HepG2 (cell line): ENCODE data around the gene NR3C2. TPM values are rescaled to one million over a fixed set of nuclear protein-coding genes. Genes with fewer than 3 reads are reported as not detected.

Experiments used
- ATAC-seq: fragments of 200-7000 bp; cut with Tn5 transposase; 3 replicates; pipeline ENCODE4 v1.9.1; 2020; ENCODE audit warnings: mild to moderate bottlenecking, moderate library complexity
- BruUV-seq: library from RNA; stranded (reverse); fragments of 400-500 nt; replicated peaks from 2 replicates; lab custom pipeline; 2021; lab: Mats Ljungman, UMichigan
- CTCF ChIA-PET: fragments of 300-600 bp; formaldehyde crosslinking; extraction: SDS; loops from one replicate; lab custom pipeline; 2021; ENCODE audit warnings: low total read pairs, inconsistent platforms, low intra/inter-chr PET ratio; lab: Yijun Ruan, JAX
- POLR2A ChIA-PET: fragments of 350-600 bp; sonication (Branson Sonifier 250); formaldehyde crosslinking; loops from one replicate; lab custom pipeline; 2020; ENCODE audit warnings: antibody characterized with exemption, inconsistent platforms; lab: Yijun Ruan, JAX
- DNase-seq: peaks from one replicate; pipeline ENCODE4 v3.0.0-alpha.2; 2015; ENCODE audit warnings: low spot score
- FAIRE-seq: peaks from 3 replicates; lab custom pipeline; 2011; peaks lifted over from hg19 to GRCh38; lab: Jason Lieb, UNC
- H2AFZ ChIP-seq: one replicate; pipeline ENCODE4 v1.6.1; 2011; ENCODE audit warnings: low read length, inconsistent platforms
- H3K27ac ChIP-seq: fragments of 300-600 bp; 3 replicates; pipeline ENCODE4 v1.8.0; 2011; ENCODE audit warnings: mixed run types, mild to moderate bottlenecking, mixed read lengths, low read length, inconsistent platforms; ENCODE audit not compliant: insufficient read depth; ENCODE audit errors: extremely low read length
- H3K27me3 ChIP-seq, 2 experiments: fragments of 200-600 bp in 1 of 2; 2 replicates in 1 of 2; 3 replicates in 1 of 2; pipeline versions ENCODE4 v1.6.0 to v1.8.0; 2011; ENCODE audit warnings: low read length in 2 of 2, mild to moderate bottlenecking in 2 of 2, moderate library complexity in 2 of 2, inconsistent platforms in 1 of 2; ENCODE audit not compliant: insufficient read depth in 2 of 2, control insufficient read depth in 1 of 2
- H3K36me3 ChIP-seq, 2 experiments: fragments of 200-600 bp in 1 of 2; replicated peaks in 1 of 2; 2 replicates in 1 of 2; 3 replicates in 1 of 2; pipeline versions ENCODE4 v1.5.1 to v1.8.0; 2011; ENCODE audit warnings: low read length in 2 of 2, inconsistent platforms in 1 of 2; ENCODE audit not compliant: insufficient read depth in 2 of 2, control insufficient read depth in 1 of 2
- H3K4me1 ChIP-seq: 2 replicates; pipeline ENCODE4 v1.5.1; 2012; ENCODE audit warnings: low read length, inconsistent platforms; ENCODE audit not compliant: insufficient read depth
- H3K4me2 ChIP-seq: 2 replicates; pipeline ENCODE4 v1.6.0; 2011; ENCODE audit warnings: low read depth, low read length, inconsistent platforms
- H3K4me3 ChIP-seq, 3 experiments: fragments of 200-600 bp in 1 of 3; sonication (generic), shearing (Covaris generic) in 1 of 3; replicated peaks in 1 of 3; 2 replicates each; pipeline ENCODE4 v1.5.1; 2011 to 2016; ENCODE audit warnings: low read length in 3 of 3, inconsistent platforms in 2 of 3, low read depth in 2 of 3, mild to moderate bottlenecking in 2 of 3, control low read depth in 1 of 3, mixed read lengths in 1 of 3; ENCODE audit not compliant: insufficient read depth in 1 of 3
- H3K79me2 ChIP-seq: one replicate; pipeline ENCODE4 v1.6.1; 2011; ENCODE audit warnings: low read length, inconsistent platforms; ENCODE audit not compliant: insufficient read depth
- H3K9ac ChIP-seq: 2 replicates; pipeline ENCODE4 v1.6.0; 2011; ENCODE audit warnings: mild to moderate bottlenecking, low read depth, low read length, inconsistent platforms; ENCODE audit not compliant: insufficient read depth
- H3K9me3 ChIP-seq: 2 replicates; pipeline ENCODE4 v1.5.1; 2012; ENCODE audit warnings: mild to moderate bottlenecking, low read length
- H4K20me1 ChIP-seq: 2 replicates; pipeline ENCODE4 v1.6.0; 2011; ENCODE audit warnings: inconsistent platforms, mild to moderate bottlenecking, low read length, moderate library complexity; ENCODE audit not compliant: insufficient read depth
- FOXA1 ChIP-seq, 2 experiments: fragments of 450-650 bp in 1 of 2; sonication (generic) in 1 of 2; formaldehyde crosslinking in 1 of 2; IDR thresholded peaks; 2 replicates each; pipeline versions ENCODE4 v1.4.0 to v1.6.1; 2016 to 2020; ENCODE audit warnings: missing genetic modification reagents in 1 of 2
- KLF13 ChIP-seq: sonication (generic); formaldehyde crosslinking; IDR thresholded peaks from 2 replicates; pipeline ENCODE4 v1.4.0; 2020; ENCODE audit warnings: mild to moderate bottlenecking, missing genetic modification reagents
- MAZ ChIP-seq, 2 experiments: sonication (generic) in 1 of 2; formaldehyde crosslinking in 1 of 2; IDR thresholded peaks; 2 replicates each; pipeline versions ENCODE4 v1.5.0 to v1.6.1; 2012 to 2020; ENCODE audit warnings: low read depth in 2 of 2, mild to moderate bottlenecking in 2 of 2, borderline replicate concordance in 1 of 2, improper control_type of control experiment in 1 of 2, low read length in 1 of 2, missing genetic modification reagents in 1 of 2, moderate library complexity in 1 of 2
- MXI1 ChIP-seq: IDR thresholded peaks from 3 replicates; pipeline ENCODE4 v1.6.1; 2012; ENCODE audit warnings: low read depth, low read length, inconsistent platforms, borderline replicate concordance
- NR2C2 ChIP-seq: sonication (generic); formaldehyde crosslinking; IDR thresholded peaks from 2 replicates; pipeline ENCODE4 v1.4.0; 2020; ENCODE audit warnings: missing genetic modification reagents, mild to moderate bottlenecking, moderate library complexity, borderline replicate concordance
- PAF1 ChIP-seq: IDR thresholded peaks from 2 replicates; pipeline ENCODE4 v1.6.1; 2016; ENCODE audit warnings: missing genetic modification reagents, missing compliant biosample characterization
- SMAD3 ChIP-seq: sonication (generic); formaldehyde crosslinking; IDR thresholded peaks from 2 replicates; pipeline ENCODE4 v1.4.0; 2020; ENCODE audit warnings: missing genetic modification reagents
- SMYD3 ChIP-seq: sonication (generic); formaldehyde crosslinking; IDR thresholded peaks from 2 replicates; pipeline ENCODE4 v1.8.1; 2023; ENCODE audit warnings: mild to moderate bottlenecking, missing genetic modification reagents
- ZFP37 ChIP-seq: sonication (generic); formaldehyde crosslinking; IDR thresholded peaks from 2 replicates; pipeline ENCODE4 v1.4.0; 2020; ENCODE audit warnings: missing genetic modification reagents, borderline replicate concordance
- ZNF136 ChIP-seq: sonication (generic); formaldehyde crosslinking; IDR thresholded peaks from 2 replicates; pipeline ENCODE4 v1.8.1; 2022; ENCODE audit warnings: low read depth, mild to moderate bottlenecking, moderate library complexity, missing genetic modification reagents
- ZNF256 ChIP-seq: sonication (generic); formaldehyde crosslinking; conservative IDR thresholded peaks from 2 replicates; pipeline ENCODE4 v1.4.0; 2020; ENCODE audit warnings: missing genetic modification reagents
- ZNF263 ChIP-seq: sonication (generic); formaldehyde crosslinking; IDR thresholded peaks from 2 replicates; pipeline ENCODE4 v1.4.0; 2020; ENCODE audit warnings: missing genetic modification reagents
- ZNF607 ChIP-seq: sonication (generic); formaldehyde crosslinking; IDR thresholded peaks from 2 replicates; pipeline ENCODE4 v1.5.1; 2020; ENCODE audit warnings: missing genetic modification reagents, mild to moderate bottlenecking, borderline replicate concordance
- ZNF841 ChIP-seq: sonication (generic); formaldehyde crosslinking; IDR thresholded peaks from 2 replicates; pipeline ENCODE4 v1.8.1; 2023; ENCODE audit warnings: missing genetic modification reagents, borderline replicate concordance
- WGBS: methylation state at CpG from one replicate; pipeline ENCODE4 v1.1.6; 2017; ENCODE audit warnings: low lambda C conversion rate; 5-methylcytosine and 5-hydroxymethylcytosine counted together
- in situ Hi-C: cut with HindIII; loops from 2 replicates; pipeline ENCODE4 v1.10.0; 2017; ENCODE audit warnings: low pct_unique_long_range_greater_than_20kb; ENCODE audit not compliant: extremely low pct_ligation_motif_present
- intact Hi-C: fragments of 100-400 bp; cut with micrococcal nuclease; formaldehyde crosslinking; loops from one replicate; pipeline ENCODE4 v1.10.0; 2022; ENCODE audit not compliant: unreplicated experiment
- polyA plus RNA-seq, 8 experiments: library from polyadenylated mRNA; depleted of rRNA in 3 of 8; stranded (reverse) in 7 of 8; unstranded in 1 of 8; fragments of >200 nt; fragmentation: Illumina TruSeq in 4 of 8; extraction: Trizol in 4 of 8; gene quantifications; 2 replicates each; pipeline versions ENCODE4 v1.2.1 to v1.2.3, GENCODE V29; 2011 to 2016; ENCODE audit warnings: low read depth in 4 of 8, missing spikeins in 1 of 8, mixed read lengths in 1 of 8; ENCODE audit not compliant: insufficient read depth in 1 of 8
- total RNA-seq, 5 experiments: library from RNA; depleted of rRNA; stranded (reverse); fragments of >200 nt; fragmentation: Illumina TruSeq; extraction: Trizol; gene quantifications; 2 replicates each; pipeline ENCODE4 v1.2.3, GENCODE V29; 2016; ENCODE audit warnings: low read depth in 1 of 5
- TF ChIP-seq, protein P1 (sequence below): sonication (generic); formaldehyde crosslinking; IDR thresholded peaks from 2 replicates; pipeline ENCODE4 v1.4.0; 2020; ENCODE audit warnings: low read depth, mild to moderate bottlenecking, missing genetic modification reagents
- TF ChIP-seq, protein P2 (sequence below): sonication (generic); formaldehyde crosslinking; IDR thresholded peaks from 2 replicates; pipeline ENCODE4 v1.4.0; 2020; ENCODE audit warnings: mild to moderate bottlenecking, missing genetic modification reagents
- TF ChIP-seq, protein P3 (sequence below): sonication (generic); formaldehyde crosslinking; IDR thresholded peaks from 2 replicates; pipeline ENCODE4 v1.5.0; 2020; ENCODE audit warnings: mild to moderate bottlenecking, low read depth, missing genetic modification reagents, borderline replicate concordance

The NR3C2 gene
- total and polyA plus RNA-seq, 2 of the 13 experiments (the other 11 are each of a cell fraction or from before 2014, with no cell fraction given) = 0.26 to 0.46 TPM

DNA sequence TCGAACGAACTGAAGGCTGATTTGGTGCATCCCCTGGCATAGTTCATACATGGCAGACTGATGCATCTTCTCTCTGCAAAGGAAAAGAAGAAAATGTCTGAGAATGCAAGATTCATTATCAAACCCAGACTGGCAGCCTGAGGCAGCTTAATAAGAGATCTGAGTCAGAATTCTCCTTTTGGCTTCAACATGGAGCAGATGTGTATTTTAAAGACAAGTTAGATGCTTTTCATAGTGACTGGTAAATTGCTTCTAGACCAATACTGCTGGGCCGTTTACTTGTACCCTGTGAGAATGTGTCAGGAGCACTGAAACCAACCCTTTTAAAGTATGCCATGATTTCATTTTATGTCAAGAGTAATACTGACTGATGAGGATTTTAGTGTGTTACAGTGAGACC is 322.0 kb downstream of the NR3C2 start:
- H3K9ac ChIP-seq = no peak overlapping the region
- no peak overlapping the region for H3K4me2 ChIP-seq
- no peak for TF ChIP-seq NR2C2
- no peak for TF ChIP-seq ZNF256 (CRISPR knock-in tag)
- TF ChIP-seq MXI1 = no peak
- no peak for TF ChIP-seq ZNF263 (CRISPR knock-in tag)
- no peak for TF ChIP-seq SMYD3 (CRISPR knock-in tag)
- TF ChIP-seq, protein P1, sequence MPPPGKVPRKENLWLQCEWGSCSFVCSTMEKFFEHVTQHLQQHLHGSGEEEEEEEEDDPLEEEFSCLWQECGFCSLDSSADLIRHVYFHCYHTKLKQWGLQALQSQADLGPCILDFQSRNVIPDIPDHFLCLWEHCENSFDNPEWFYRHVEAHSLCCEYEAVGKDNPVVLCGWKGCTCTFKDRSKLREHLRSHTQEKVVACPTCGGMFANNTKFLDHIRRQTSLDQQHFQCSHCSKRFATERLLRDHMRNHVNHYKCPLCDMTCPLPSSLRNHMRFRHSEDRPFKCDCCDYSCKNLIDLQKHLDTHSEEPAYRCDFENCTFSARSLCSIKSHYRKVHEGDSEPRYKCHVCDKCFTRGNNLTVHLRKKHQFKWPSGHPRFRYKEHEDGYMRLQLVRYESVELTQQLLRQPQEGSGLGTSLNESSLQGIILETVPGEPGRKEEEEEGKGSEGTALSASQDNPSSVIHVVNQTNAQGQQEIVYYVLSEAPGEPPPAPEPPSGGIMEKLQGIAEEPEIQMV (CRISPR knock-in tag) = no peak
- no peak for TF ChIP-seq ZNF136 (CRISPR knock-in tag)
- TF ChIP-seq, protein P2, sequence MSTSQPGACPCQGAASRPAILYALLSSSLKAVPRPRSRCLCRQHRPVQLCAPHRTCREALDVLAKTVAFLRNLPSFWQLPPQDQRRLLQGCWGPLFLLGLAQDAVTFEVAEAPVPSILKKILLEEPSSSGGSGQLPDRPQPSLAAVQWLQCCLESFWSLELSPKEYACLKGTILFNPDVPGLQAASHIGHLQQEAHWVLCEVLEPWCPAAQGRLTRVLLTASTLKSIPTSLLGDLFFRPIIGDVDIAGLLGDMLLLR (CRISPR knock-in tag) = no peak
- no peak for TF ChIP-seq FOXA1 (IDR thresholded peaks at IDR 0.05)
- no peak for TF ChIP-seq FOXA1 (CRISPR knock-in tag; IDR thresholded peaks at IDR 0.05)
- no peak for TF ChIP-seq ZNF841
- no peak for TF ChIP-seq ZNF607
- TF ChIP-seq SMAD3 = no peak
- TF ChIP-seq, protein P3, sequence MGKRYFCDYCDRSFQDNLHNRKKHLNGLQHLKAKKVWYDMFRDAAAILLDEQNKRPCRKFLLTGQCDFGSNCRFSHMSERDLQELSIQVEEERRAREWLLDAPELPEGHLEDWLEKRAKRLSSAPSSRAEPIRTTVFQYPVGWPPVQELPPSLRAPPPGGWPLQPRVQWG (CRISPR knock-in tag) = no peak
- no peak for TF ChIP-seq ZFP37 (CRISPR knock-in tag)
- TF ChIP-seq PAF1 (CRISPR knock-in tag) = no peak
- TF ChIP-seq MAZ (IDR thresholded peaks at IDR 0.05; ENCODE audit: borderline replicate concordance, low read depth, low read length) = no peak
- TF ChIP-seq MAZ (CRISPR knock-in tag; IDR thresholded peaks at IDR 0.05; ENCODE audit: low read depth) = no peak
- no peak for TF ChIP-seq KLF13 (CRISPR knock-in tag)
- TF ChIP-seq, all 625 proteins: peak for 0
- Histone ChIP-seq H3K9me3 (peaks cover 17% of the 10 kb centered on the region), H3K27me3 (no peaks in the 10 kb centered on the region), H2AFZ (no peak overlapping the region), H3K36me3 (no peaks in the 10 kb centered on the region), H3K4me1 (no peaks in the 10 kb centered on the region), H3K79me2 (no peaks in the 10 kb centered on the region), H4K20me1 (no peaks in the 10 kb centered on the region), H3K27ac (no peak overlapping the region), H3K4me3 (no peak overlapping the region)
- in situ Hi-C loops = no loop called here
- POLR2A ChIA-PET = no interaction called here
- no TSS peak for BruUV-seq
- DNase-seq (no peak), FAIRE-seq (no peak), ATAC-seq (no peak)
- intact Hi-C loops = no loop called here
- WGBS = 0% methylated on average over 3 of the region's 3 CpGs
- CTCF ChIA-PET = no interaction called here
